HG03095 (cell line): ENCODE data around the gene RMND1.
"Not testable (repeated sequence)": the region's sequence is repeated elsewhere in the genome, so short reads cannot be mapped to it uniquely, and the experiment has no call there.

Source experiments
- ATAC-seq: cut with Tn5 transposase; IDR thresholded peaks from one replicate; pipeline ENCODE4 v1.9.1; 2021; ENCODE audit warnings: moderate library complexity; ENCODE audit not compliant: unreplicated experiment

Gene RMND1

DNA sequence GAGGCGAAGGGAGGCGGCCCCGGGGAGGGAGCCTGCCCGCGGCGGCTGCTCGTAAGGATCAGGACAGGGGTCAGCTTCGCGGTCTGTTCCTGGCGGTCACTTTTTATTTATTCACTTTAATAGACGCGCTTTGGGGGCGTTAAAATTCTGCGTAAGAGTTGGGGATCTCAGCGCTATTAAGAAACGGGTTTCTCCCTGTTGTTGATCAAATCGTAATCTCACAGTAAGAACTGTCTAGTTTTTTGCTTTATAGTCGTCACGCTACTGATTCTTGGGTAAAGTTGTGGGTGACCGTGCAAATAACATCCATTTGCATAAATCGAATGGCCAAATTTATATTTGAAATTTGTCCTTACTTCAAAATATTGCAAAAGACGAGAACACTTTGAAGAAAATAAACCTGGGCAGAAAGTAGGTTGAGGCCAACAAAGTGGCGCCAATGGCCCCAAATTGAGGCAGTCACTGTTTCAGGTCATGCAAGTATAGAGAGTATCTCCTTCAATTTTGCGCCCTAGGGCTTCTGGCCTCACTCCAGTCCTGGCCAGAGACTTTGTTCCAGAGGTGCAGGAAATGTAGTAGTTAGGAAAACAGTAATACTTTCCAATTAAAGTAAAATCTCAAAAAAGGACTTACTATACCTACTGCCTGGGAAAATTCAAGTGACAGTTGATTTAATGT, 963 bp upstream of the RMND1 start:
- no peak for ATAC-seq

DNA sequence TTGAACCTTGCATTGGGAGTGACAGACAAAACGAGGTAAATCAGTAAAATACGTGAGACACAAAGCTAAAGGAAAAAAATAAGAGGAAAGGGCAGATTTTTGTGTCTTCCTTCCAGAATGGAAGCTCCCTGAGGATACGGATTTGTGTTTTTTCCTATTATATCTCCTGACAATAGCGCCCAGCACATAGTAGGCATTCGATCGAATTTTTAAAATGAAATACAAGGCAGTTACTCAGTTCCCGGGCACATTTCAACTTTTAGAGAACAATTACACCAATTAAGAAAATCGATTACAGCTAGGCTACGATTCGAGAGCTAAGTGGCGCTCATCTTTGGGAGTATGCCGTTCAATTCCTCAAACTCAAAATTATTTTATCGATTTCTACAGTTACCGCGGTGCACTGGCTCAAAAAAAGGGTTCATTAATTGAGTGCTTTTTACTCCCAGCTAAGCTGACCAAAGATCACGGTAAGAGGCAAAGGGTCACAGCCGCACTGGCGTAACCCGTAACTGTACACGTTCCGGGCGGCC, 443 bp downstream of the RMND1 start:
- no peak for ATAC-seq

GRCh38 chr6:151450928-151451327, 998 bp downstream of the RMND1 start:
- not testable (repeated sequence) for ATAC-seq

DNA sequence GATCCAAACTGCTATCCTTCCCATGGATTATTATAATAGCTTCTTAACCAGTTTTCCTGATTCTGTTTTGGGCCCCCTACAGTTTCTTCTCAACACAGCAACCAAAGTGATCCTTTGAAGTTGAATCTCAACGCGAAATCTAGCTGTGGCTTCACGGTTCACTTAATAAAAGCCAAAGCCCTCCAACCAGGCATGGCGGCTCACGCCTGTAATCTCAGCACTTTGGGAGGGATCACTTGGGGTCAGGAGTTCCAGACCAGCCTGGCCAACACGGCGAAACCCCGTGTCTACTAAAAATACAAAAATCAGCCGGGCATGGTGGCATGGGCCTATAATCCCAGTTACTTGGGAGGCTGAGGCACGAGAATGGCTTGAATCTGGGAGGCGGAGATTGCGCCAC, 3.3 kb downstream of the RMND1 start:
- no peak for ATAC-seq

DNA sequence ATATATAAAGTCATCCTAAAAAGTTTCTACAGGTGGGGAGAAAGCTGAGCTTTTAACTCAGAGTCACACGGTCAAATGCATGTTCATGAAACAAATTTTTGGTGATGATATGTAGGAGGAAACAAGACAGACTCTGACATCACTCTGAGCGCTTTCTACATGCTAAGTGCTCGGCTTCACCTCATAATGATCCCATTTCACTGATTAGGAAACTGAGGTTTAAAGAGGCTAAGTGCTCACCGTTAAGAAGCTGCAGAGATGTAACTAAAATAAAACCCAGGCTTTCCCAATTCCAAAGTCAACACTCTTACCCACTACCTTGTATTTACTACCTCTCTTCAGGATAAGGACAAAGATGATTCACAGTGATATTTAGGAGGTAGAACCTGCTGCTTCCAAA, 4.7 kb downstream of the RMND1 start:
- no peak for ATAC-seq

GRCh38 chr6:151445482-151445881, 6.4 kb downstream of the RMND1 start:
- ATAC-seq, result no peak

DNA sequence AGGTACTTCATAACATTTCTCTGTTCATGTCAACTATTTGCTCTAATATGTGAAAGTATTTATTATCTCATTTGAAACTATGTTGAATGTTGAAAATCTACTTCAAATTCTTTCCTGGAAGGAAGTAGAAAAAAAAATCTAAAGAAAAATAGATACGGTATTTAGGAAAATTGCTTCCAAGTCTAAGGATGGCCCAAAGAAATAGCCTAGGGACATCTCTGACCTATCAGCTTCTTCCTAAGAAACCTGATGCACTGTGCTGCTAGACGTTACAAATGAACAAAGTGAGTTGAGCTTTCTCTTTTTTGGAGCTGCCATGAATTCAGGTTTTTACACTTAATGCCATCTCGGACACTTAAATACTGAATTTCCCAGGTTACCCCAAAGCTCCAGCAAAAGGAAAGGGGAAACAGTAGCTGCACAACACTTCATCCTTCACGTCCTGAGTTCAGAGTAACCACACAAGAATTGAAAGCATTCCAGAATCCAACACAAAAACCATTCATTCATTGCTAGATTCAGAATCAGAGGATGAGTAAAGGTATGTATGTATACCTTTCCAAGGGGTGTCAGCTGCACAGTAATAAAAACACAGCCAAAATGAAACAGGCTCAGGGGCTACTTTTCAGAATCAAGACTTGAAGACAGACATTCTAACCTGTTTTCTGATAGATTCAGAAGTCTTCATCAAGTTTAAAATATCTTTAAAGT, 7.9 kb downstream of the RMND1 start:
- no peak for ATAC-seq

DNA sequence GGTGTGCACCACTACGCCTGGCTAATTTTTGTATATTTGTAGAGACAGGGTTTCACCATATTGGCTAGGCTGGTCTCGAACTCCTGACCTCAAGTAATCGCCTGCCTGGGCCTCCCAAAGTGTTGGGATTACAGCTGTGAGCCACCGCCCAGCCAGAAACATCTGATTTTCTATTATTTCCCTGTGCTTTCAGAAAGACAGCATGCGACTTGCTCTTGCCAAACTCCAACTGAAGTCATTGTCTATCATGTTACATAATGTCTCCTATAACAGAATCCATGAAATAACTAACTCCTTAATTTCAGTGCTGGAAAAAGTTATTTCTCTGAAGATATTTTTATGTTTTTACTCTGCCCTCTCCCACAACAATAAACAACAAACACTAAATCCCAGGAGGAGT, 8.5 kb downstream of the RMND1 start:
- no peak for ATAC-seq

DNA sequence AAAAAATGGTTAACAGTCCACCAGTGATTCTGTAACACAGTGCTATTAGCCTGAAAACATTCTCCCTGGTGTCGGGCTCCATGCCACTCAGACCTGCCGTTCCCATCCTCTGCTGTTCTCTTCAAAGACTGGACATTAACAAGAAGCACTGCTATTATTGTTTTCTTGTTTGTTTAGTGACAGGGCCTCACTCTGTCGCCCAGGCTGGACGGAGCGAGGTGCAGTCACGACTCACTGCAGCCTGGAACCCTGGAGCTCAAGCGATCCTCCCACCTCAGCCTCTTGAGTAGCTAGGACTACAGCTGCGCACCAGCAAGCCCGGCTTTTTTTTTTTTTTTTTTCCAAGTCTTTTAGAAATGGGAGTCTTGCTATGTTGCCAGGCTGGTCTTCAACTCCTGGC, 9.6 kb downstream of the RMND1 start:
- ATAC-seq, result no peak

DNA sequence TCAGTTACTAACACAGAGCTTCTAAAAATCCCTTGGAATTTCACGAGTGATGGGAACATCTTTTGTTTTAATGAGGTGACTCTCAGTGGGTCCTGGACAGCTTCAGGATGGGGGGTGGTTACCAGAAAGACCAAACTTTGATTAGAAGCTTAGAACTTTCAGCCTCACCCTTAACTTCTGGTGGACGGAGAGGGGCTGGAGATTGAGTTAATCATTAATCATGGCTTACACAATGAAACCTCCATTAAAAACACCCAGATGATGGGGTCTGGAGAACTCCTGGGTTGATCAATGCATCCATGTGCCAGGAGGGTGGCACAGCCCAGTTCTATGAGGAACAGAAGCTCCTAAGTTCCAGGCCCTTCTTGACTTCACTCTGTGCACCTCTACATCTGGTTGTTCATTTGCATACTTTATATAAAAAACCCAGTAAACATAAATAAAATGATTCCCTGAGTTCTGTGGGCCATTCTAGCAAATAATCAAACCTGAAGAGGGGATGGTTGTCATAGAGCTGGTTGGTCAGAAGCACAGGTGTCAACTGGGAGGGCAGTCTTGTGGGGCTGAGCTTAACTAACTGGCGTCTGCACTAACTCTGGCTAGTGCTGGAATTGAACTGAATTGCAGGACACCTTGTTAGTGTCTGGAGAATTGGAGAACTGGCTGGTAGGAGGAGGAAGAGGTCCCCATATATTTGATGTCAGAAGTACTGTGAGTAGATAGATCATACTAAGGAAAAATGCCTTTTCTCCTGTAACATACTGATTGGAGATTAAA, 10.3 kb downstream of the RMND1 start:
- no peak for ATAC-seq

GRCh38 chr6:151440930-151441329, 11.0 kb downstream of the RMND1 start:
- peak; percentile 34 for ATAC-seq

- ATAC-seq, result peak; percentile 71
These were observed 11.4 kb downstream of the RMND1 start for GRCh38 chr6:151440498-151440897.

DNA sequence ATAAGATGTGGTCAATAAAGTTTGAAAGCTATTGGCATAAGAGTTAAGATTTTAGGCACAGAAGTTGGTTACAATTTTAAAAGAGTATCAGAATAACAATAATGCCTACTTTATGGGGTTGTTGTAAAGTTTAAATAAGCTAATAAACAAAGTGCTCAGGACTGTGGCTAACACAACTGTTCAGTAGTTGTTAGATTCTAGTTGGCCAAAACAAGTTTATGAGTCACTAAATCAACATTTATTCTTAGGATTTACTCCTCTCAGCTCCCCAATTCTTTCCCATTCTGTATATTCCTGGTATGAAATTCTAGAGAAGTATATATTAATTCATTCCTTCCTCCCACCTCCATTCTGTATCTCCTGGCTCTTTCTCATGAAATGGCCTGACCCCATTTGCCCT, 14.5 kb downstream of the RMND1 start:
- ATAC-seq, result no peak

GRCh38 chr6:151436802-151437201, 15.1 kb downstream of the RMND1 start:
- ATAC-seq, result no peak

GRCh38 chr6:151436300-151436699, 15.6 kb downstream of the RMND1 start:
- ATAC-seq, result no peak

DNA sequence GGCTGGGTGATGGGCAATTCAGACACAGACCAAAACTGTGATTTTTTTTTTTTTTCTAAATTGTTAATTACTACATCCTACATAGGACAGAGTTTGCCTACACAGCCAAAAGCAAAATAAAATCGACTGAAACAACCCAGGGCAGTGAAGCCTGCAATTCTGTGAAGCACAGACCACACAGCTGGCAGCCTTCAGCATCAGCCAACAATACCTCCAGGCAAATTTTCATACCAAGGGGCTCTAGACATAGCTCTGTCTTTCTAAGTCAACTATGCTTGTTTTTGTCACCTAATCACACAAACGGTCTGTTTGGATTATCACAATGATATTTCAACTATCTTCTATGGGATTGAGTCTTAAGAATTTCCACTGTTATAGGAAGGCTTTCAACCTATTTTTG, 17.6 kb downstream of the RMND1 start:
- no peak for ATAC-seq

- no peak for ATAC-seq
These were observed 19.3 kb downstream of the RMND1 start for GRCh38 chr6:151432651-151433050.

DNA sequence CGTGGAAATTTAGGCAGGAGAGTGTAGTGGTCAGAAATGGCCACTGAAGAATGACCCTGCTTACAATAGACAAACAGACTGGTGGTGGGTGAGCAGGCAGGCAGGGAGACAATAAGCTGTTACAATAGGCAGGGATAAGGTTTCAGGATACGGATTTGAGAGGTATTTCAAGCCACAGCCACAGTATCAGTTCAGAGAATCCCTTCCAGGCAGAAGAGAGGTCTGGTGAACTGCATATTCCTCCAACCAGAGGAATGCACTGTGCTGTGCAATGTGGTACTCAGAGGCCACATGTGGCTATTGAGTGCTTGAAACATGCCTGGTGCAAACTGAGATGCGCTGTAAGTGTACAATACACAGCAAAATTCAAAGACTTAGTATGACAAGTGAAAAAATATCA, 20.6 kb downstream of the RMND1 start:
- no peak for ATAC-seq

DNA sequence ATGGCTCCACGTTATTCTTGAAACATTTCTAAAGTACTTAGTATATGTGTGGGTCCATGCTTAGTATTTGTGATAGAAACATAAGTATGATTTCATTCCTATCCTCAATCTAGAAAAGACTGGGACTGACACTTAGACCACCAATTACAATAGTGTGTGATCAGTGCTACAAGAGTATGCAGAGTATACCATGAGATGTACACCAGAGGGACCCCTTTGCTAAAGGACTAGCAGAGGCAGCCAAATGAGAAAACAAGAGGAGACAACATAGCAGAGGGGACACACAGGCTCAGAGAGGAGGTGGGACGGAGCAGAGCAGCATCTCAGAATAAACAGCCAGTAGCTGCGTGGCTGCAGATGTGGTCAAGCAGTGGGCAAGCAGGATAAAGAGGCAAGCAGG, 21.0 kb downstream of the RMND1 start:
- no peak for ATAC-seq

GRCh38 chr6:151428093-151428735, 23.7 kb downstream of the RMND1 start:
- ATAC-seq, result no peak

DNA sequence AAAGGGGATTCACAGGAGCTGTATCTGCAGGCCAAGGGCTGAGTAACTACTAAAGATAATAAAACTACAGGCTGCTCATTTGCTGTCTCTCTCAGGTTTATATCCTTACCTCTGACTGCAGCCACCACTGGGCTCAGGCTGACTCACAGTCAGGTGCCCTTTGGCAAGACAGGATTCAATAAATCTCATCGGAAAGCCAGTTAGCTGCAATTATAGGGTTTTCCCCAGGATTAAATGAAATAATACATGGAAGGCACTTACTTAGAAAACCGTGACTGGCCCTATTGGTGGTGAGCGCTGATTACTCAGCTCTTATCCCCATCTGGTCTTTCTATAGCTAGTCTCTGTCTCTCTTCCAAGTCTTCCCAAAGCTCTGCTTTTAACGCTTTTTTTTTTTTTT, 26.4 kb downstream of the RMND1 start:
- ATAC-seq, result no peak
